ENCODE data around the gene NOD2.

The NOD2 gene

DNA sequence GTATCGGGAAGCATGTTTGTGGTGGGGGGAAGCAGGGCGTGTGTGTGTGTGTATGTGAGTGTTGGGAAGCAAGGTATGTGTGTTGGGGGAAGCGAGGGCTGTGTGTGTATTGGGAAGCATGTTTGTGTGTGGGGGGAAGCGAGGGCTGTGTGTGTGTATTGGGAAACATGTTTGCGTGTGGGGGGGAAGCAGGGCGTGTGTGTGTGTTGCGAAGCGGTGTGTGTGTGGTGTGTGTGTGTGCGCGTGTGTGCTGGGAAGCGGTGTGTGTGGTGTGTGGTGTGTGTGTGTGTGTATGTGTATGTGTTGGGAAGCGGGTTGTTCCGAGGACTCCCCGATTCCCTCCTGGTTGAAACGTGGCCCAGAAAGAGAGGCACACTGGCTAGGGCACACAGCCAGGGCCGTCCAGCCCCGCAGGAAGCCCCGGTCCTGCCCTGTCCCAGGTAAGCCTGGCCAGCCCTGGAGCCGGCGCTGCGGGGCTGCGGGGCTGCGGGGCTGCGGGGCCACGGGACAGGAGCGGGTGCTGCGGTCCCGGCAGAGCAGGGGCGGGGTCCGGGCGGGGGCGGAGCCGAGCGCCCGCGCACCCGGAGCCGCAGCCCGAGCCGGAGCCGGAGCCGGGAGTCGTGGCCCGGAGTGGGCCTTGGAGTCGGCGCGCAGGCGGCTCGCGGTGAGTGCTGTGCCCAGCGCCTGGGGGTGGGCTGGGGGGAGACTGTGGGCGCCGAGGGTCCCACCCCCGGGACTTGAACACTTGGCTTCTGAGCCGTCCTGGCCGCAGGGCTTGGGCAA is at the start of gene NOD2:
NOD2 (plus strand) TSS at position 608 of the 783 bp plus-strand sequence. CDS start 5,890 bp downstream, outside the sequence.
- Mint-ChIP-seq H3K27me3 (ENCODE audit: low read depth) (peaks cover 36% of the 10 kb centered on the region), H3K36me3 (ENCODE audit: low read depth) (no peaks in the 10 kb centered on the region), H3K9me3 (no peaks in the 10 kb centered on the region), H3K27ac (no peak within 1 kb of the TSS), H3K4me1 (peaks cover 30% of the 10 kb centered on the region), H3K4me3 (peak within 1 kb of the TSS; percentile 67 to 78 (median 70))
- TF ChIP-seq, protein P1, sequence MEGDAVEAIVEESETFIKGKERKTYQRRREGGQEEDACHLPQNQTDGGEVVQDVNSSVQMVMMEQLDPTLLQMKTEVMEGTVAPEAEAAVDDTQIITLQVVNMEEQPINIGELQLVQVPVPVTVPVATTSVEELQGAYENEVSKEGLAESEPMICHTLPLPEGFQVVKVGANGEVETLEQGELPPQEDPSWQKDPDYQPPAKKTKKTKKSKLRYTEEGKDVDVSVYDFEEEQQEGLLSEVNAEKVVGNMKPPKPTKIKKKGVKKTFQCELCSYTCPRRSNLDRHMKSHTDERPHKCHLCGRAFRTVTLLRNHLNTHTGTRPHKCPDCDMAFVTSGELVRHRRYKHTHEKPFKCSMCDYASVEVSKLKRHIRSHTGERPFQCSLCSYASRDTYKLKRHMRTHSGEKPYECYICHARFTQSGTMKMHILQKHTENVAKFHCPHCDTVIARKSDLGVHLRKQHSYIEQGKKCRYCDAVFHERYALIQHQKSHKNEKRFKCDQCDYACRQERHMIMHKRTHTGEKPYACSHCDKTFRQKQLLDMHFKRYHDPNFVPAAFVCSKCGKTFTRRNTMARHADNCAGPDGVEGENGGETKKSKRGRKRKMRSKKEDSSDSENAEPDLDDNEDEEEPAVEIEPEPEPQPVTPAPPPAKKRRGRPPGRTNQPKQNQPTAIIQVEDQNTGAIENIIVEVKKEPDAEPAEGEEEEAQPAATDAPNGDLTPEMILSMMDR (IDR thresholded peaks at IDR 0.05; ENCODE audit: unreplicated experiment in 3 of 3), result no peak

DNA sequence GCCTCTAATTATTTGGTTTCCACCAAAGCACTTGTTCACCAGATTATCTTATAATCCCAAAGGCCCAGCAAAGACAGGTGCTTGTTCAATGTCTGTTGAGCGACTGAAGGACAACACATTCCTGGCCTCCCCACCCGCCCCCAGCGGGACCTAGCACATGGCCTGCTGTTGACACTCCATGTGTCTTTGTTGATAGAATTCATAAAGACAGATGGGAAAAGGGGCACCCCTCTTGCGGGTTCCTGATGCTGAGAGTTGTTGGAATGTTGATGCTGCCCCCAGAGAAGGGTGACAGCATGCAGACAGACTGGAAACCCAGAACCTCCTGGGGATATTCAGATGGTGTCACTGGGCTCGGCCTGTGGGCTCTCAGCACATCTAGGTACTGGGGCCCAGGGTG is 49.2 kb upstream of the NOD2 start:
- H3K36me3 Mint-ChIP-seq (ENCODE audit: low read depth), result peaks cover 14% of the 10 kb centered on the region
- peak overlapping the region in 1 of 3 experiments; percentile 95 for H3K27ac Mint-ChIP-seq
- no peaks in the 10 kb centered on the region for H3K9me3 Mint-ChIP-seq

DNA sequence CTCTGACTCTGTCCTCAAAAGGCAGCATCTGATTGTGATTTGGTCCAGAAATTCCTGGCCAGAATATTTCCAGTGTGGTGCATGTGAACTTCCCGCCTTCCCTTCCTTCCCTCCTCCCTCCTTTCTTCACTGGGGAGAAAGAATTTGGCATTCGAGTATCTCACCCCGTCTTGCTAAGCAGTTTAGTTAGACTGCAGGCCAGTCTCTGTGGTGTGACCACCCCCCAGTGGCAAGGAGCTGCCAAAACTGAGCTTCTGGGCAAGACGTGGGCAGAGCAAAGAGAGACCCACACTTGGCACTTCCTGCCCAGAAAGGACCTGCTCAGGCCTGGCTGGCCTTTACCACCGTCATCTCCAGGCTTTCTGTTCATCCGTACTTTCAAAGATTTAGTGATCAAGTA is 48.7 kb upstream of the NOD2 start:
- Mint-ChIP-seq H3K9me3 (no peaks in the 10 kb centered on the region), H3K4me3 (peak overlapping the region in 2 of 3 experiments; percentile 1 to 18), H3K27ac (peak overlapping the region; percentile 94 to 96 (median 95)), H3K36me3 (ENCODE audit: low read depth) (peaks cover 17% of the 10 kb centered on the region), H3K4me1 (peaks cover 47% of the 10 kb centered on the region), H3K27me3 (ENCODE audit: low read depth) (peaks cover 3% of the 10 kb centered on the region)
- TF ChIP-seq, protein P1 (IDR thresholded peaks at IDR 0.05; ENCODE audit: unreplicated experiment in 3 of 3), result peak; percentile 18 to 29 (median 23)

More for the DNA sequence above, 49.2 kb upstream of the NOD2 start:
- peaks cover 3% of the 10 kb centered on the region for H3K27me3 Mint-ChIP-seq (ENCODE audit: low read depth)
- peaks cover 52% of the 10 kb centered on the region for H3K4me1 Mint-ChIP-seq
- no peak overlapping the region for H3K4me3 Mint-ChIP-seq
- TF ChIP-seq, protein P1 (IDR thresholded peaks at IDR 0.05; ENCODE audit: unreplicated experiment in 3 of 3), result no peak

DNA sequence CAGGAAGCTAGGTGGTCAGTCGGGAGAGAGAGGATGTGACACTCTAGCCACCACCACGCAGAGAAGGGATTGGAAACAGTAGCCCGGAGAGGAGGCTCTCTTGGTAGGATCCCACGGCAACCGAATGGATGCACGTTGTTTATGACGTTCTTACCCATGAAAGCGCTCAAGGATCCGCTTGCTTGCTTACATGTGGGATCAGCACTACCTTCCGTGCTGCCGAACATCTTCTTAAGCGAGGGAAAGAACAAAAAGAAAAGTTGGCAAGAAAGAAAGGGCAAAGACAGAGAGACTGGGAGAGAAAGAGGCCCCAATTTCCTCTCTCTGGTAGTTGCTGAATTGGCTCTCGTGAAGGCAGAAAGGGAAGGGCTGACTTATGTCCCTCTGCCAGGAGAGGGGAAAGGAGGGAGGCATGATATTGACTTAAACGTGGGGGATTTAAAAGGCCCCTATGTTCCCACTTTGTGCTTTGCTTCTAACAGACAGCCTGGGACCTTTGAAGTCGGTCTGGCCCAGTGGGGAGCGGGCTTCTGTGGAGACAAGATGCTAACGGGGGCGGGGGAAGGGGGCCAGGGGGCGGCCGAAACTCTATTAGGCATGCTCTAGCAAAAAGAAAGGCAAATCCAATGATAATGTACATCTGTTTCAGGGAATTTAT is 47.7 kb upstream of the NOD2 start:
- Mint-ChIP-seq H3K27me3 (ENCODE audit: low read depth) (peaks cover 7% of the 10 kb centered on the region), H3K4me3 (peak overlapping the region in 2 of 3 experiments; percentile 10 to 26), H3K36me3 (ENCODE audit: low read depth) (peaks cover 21% of the 10 kb centered on the region), H3K27ac (peak overlapping the region; percentile 94 to 96 (median 95)), H3K9me3 (no peaks in the 10 kb centered on the region), H3K4me1 (peaks cover 38% of the 10 kb centered on the region)
- TF ChIP-seq, protein P1 (IDR thresholded peaks at IDR 0.05; ENCODE audit: unreplicated experiment in 3 of 3), result no peak

DNA sequence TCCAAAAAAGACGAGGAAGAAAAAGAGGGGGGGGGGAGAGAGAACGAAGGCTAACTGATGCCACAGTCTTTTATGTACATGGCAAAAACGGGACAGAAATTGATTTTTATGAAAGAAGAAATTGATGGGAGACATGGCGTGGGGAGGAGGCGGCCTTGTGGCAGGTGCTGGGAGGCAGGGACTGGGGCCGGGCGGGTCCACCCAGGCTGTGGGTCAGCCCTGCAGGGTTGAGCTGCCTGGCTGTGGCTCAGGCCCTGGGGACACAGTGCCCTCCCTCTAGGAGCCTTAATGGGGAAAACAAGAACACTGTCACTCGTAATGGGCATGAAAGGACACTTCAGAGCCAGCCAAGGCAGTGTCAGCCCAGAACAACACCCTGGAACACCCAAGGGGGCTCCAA is 47.1 kb upstream of the NOD2 start:
- Mint-ChIP-seq H3K4me1 (peaks cover 35% of the 10 kb centered on the region), H3K4me3 (peak overlapping the region; percentile 3 to 26 (median 17)), H3K36me3 (ENCODE audit: low read depth) (peaks cover 21% of the 10 kb centered on the region), H3K27me3 (ENCODE audit: low read depth) (peaks cover 7% of the 10 kb centered on the region), H3K27ac (peak overlapping the region; percentile 94 to 96 (median 95)), H3K9me3 (no peaks in the 10 kb centered on the region)
- TF ChIP-seq, protein P1 (IDR thresholded peaks at IDR 0.05; ENCODE audit: unreplicated experiment in 3 of 3), result no peak
